GM21723 (cell line): Measurements from ENCODE around the gene SPG11.
"Not testable (repeated sequence)": the region's sequence is repeated elsewhere in the genome, so short reads cannot be mapped to it uniquely, and the experiment has no call there.

ENCODE experiments used
- ATAC-seq: cut with Tn5 transposase; IDR thresholded peaks from one replicate; pipeline ENCODE4 v1.9.1; 2021; ENCODE audit warnings: mild to moderate bottlenecking, moderate library complexity; ENCODE audit not compliant: unreplicated experiment

SPG11 gene

GRCh38 chr15:44663410-44664308, at the start of gene SPG11:
SPG11 (minus strand) TSS chr15:44663662; CDS start chr15:44663647, 15 bp downstream.
- ATAC-seq: peak; percentile 71

GRCh38 chr15:44712346-44713005, 49.0 kb upstream of the SPG11 start:
- ATAC-seq: no peak

- ATAC-seq: peak; percentile 20
Observed at GRCh38 chr15:44711743-44712345, 48.4 kb upstream of the SPG11 start.

- peak; percentile 74 for ATAC-seq
Observed at GRCh38 chr15:44711096-44711742, 47.8 kb upstream of the SPG11 start, which contains the start of the genes B2M and PATL2. B2M (plus strand) TSS chr15:44711517; CDS start chr15:44711547, 30 bp downstream. PATL2 (minus strand) TSS chr15:44711323; CDS start chr15:44676490, 34,833 bp downstream.

- ATAC-seq: peak; percentile 34
Observed at GRCh38 chr15:44710236-44711095, 47.0 kb upstream of the SPG11 start.

- ATAC-seq: no peak
Observed at GRCh38 chr15:44706946-44707636, 43.6 kb upstream of the SPG11 start.

GRCh38 chr15:44706401-44706800, 42.9 kb upstream of the SPG11 start:
- ATAC-seq: no peak

- no peak for ATAC-seq
Observed at GRCh38 chr15:44705986-44706385, 42.5 kb upstream of the SPG11 start.

- ATAC-seq: not testable (repeated sequence)
Observed at GRCh38 chr15:44700676-44701075, 37.2 kb upstream of the SPG11 start.

- ATAC-seq: no peak
Observed at GRCh38 chr15:44698641-44699040, 35.2 kb upstream of the SPG11 start.

GRCh38 chr15:44697014-44697413, 33.6 kb upstream of the SPG11 start:
- no peak for ATAC-seq

GRCh38 chr15:44695294-44695693, 31.8 kb upstream of the SPG11 start:
- no peak for ATAC-seq

- ATAC-seq: no peak
Observed at GRCh38 chr15:44694416-44694815, 31.0 kb upstream of the SPG11 start.

GRCh38 chr15:44692659-44693058, 29.2 kb upstream of the SPG11 start:
- no peak for ATAC-seq

- ATAC-seq: not testable (repeated sequence)
Observed at GRCh38 chr15:44690245-44690644, 26.8 kb upstream of the SPG11 start.

- ATAC-seq: not testable (repeated sequence)
Observed at GRCh38 chr15:44689318-44689717, 25.9 kb upstream of the SPG11 start.

- ATAC-seq: not testable (repeated sequence)
Observed at GRCh38 chr15:44682809-44683682, 19.6 kb upstream of the SPG11 start.

- no peak for ATAC-seq
Observed at GRCh38 chr15:44682211-44682610, 18.7 kb upstream of the SPG11 start.
